ENCODE results near the gene CLPSL1. TPM values are rescaled to one million over a fixed set of nuclear protein-coding genes. Genes with fewer than 3 reads are reported as not detected.

CLPSL1 gene
- total RNA-seq, 1 experiment from 2014 or later, result not detected

DNA sequence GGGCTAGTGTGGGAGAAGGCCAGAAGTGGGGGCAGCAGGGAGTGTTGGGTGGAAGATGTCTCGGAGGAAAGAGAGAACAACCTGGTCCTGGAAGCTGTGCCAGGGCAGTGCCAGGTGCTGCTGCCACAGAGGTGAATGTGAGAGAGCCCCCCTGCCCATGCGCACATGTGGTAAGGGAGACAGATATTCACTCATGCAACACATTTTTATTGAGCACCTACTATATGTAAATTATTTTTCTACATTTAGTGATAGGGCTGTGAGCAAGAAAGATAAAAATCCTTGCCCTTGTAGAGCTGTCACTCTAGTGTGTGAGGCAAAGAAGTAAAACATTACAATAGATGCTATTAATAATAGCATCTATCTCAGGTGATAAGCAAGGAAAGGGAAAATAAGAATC lies 471 bp downstream of the CLPSL1 start:
- DNase-seq, result no peak
- no peak overlapping the region for H3K27ac Mint-ChIP-seq (ENCODE audit: unreplicated experiment)
- CTCF ChIA-PET, result no interaction called here
- TF ChIP-seq, protein P1, sequence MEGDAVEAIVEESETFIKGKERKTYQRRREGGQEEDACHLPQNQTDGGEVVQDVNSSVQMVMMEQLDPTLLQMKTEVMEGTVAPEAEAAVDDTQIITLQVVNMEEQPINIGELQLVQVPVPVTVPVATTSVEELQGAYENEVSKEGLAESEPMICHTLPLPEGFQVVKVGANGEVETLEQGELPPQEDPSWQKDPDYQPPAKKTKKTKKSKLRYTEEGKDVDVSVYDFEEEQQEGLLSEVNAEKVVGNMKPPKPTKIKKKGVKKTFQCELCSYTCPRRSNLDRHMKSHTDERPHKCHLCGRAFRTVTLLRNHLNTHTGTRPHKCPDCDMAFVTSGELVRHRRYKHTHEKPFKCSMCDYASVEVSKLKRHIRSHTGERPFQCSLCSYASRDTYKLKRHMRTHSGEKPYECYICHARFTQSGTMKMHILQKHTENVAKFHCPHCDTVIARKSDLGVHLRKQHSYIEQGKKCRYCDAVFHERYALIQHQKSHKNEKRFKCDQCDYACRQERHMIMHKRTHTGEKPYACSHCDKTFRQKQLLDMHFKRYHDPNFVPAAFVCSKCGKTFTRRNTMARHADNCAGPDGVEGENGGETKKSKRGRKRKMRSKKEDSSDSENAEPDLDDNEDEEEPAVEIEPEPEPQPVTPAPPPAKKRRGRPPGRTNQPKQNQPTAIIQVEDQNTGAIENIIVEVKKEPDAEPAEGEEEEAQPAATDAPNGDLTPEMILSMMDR (IDR thresholded peaks at IDR 0.05; ENCODE audit: unreplicated experiment), result no peak
- peaks cover 40% of the 10 kb centered on the region for H3K4me1 Mint-ChIP-seq (ENCODE audit: low read depth, unreplicated experiment)
- no peaks in the 10 kb centered on the region for H3K36me3 Mint-ChIP-seq (ENCODE audit: insufficient read depth, unreplicated experiment)
- no peaks in the 10 kb centered on the region for H3K9me3 Mint-ChIP-seq (ENCODE audit: low read depth, unreplicated experiment)
- H3K4me3 Mint-ChIP-seq (ENCODE audit: low read depth, unreplicated experiment), result no peak overlapping the region
- BruUV-seq (replicated peaks), result no TSS peak
- peaks cover 15% of the 10 kb centered on the region for H3K27me3 Mint-ChIP-seq (ENCODE audit: unreplicated experiment)
- intact Hi-C loops (cut with micrococcal nuclease; ENCODE audit: unreplicated experiment), result no loop called here

DNA sequence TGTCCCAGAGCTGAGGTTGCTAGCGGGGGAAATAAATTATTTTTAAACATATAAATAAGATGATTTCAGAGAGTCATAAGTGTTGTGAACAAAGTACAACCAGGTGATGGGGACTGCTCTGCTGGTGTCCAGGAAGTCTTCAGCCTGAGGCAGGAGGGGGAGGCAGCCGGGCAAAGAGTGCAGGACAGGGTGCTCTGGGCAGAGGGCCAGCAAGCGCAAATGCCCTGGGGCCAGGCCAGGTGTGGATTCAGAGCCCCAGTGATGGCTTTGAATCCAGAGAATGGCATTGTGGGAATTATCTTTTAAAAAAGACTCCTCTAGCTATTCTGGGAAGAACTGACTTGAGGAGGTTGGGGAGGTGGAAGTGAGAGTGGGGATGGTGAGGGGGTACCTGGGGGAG lies 1.6 kb downstream of the CLPSL1 start:
- Mint-ChIP-seq H3K4me1 (ENCODE audit: low read depth, unreplicated experiment) (peaks cover 32% of the 10 kb centered on the region), H3K27me3 (ENCODE audit: unreplicated experiment) (peaks cover 11% of the 10 kb centered on the region), H3K4me3 (ENCODE audit: low read depth, unreplicated experiment) (no peak overlapping the region), H3K9me3 (ENCODE audit: low read depth, unreplicated experiment) (no peaks in the 10 kb centered on the region), H3K36me3 (ENCODE audit: insufficient read depth, unreplicated experiment) (no peaks in the 10 kb centered on the region), H3K27ac (ENCODE audit: unreplicated experiment) (no peak overlapping the region)
- no TSS peak for BruUV-seq (replicated peaks)
- intact Hi-C loops (cut with micrococcal nuclease; ENCODE audit: unreplicated experiment), result no loop called here
- TF ChIP-seq, protein P1 (IDR thresholded peaks at IDR 0.05; ENCODE audit: unreplicated experiment), result no peak
- CTCF ChIA-PET, result interaction anchor here (0.8 kb wide), 1 partner anchor 14 kb away, joined by 3 read pairs; no protein-coding TSS in a partner anchor
- DNase-seq, result peak; percentile 69

DNA sequence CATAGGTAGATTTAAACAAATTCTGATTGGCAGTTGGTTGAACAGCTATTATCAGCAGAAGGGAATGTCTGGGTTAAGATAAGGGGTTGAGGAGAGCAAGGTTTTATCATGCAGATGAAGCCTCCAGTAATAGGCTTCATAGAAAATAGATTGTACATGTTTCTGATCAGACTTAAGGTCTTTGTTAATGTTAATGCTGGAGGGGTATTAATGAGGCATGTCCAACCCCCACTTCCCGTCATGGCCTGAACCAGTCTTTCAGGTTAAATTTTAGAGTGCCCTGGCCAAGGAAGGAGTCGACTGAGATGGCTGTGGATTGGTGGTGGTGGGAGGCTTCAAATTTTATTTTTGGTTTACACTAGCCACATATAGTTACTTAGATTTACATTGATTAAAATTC lies 3.4 kb downstream of the CLPSL1 start:
- Mint-ChIP-seq H3K9me3 (ENCODE audit: low read depth, unreplicated experiment) (no peaks in the 10 kb centered on the region), H3K27me3 (ENCODE audit: unreplicated experiment) (peaks cover 26% of the 10 kb centered on the region), H3K4me3 (ENCODE audit: low read depth, unreplicated experiment) (no peak overlapping the region), H3K36me3 (ENCODE audit: insufficient read depth, unreplicated experiment) (no peaks in the 10 kb centered on the region), H3K4me1 (ENCODE audit: low read depth, unreplicated experiment) (peaks cover 34% of the 10 kb centered on the region), H3K27ac (ENCODE audit: unreplicated experiment) (no peak overlapping the region)
- TF ChIP-seq, protein P1 (IDR thresholded peaks at IDR 0.05; ENCODE audit: unreplicated experiment), result no peak
- no TSS peak for BruUV-seq (replicated peaks)
- CTCF ChIA-PET, result no interaction called here
- intact Hi-C loops (cut with micrococcal nuclease; ENCODE audit: unreplicated experiment), result no loop called here
- DNase-seq, result no peak

DNA sequence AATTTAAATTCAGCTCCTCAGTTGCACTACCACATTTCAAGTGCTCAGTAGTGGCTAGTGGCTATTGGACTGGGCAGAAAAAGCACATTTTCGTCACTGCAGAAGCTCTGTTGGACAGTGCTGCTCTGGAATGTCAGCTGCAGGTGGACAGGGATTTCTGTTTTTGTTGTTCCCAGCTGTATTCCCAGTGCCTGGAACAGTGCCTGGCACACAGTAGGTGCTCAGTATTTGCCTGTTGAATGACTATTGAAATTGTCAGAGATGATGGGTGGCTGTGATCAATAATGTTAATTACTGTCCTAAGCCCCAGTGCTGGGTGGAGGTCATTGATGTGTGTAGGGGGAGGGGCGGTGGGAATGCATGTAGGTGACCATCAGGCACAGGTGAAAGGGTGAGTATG lies 5.5 kb downstream of the CLPSL1 start:
- CTCF ChIA-PET, result interaction anchor here (1.7 kb wide), 1 partner anchor 12 kb away, joined by 6 read pairs; no protein-coding TSS in a partner anchor
- Mint-ChIP-seq H3K4me3 (ENCODE audit: low read depth, unreplicated experiment) (no peak overlapping the region), H3K9me3 (ENCODE audit: low read depth, unreplicated experiment) (no peaks in the 10 kb centered on the region), H3K27me3 (ENCODE audit: unreplicated experiment) (peaks cover 44% of the 10 kb centered on the region), H3K4me1 (ENCODE audit: low read depth, unreplicated experiment) (peaks cover 34% of the 10 kb centered on the region), H3K27ac (ENCODE audit: unreplicated experiment) (no peak overlapping the region), H3K36me3 (ENCODE audit: insufficient read depth, unreplicated experiment) (no peaks in the 10 kb centered on the region)
- intact Hi-C loops (cut with micrococcal nuclease; ENCODE audit: unreplicated experiment), result no loop called here
- TF ChIP-seq, protein P1 (IDR thresholded peaks at IDR 0.05; ENCODE audit: unreplicated experiment), result no peak
- no peak for DNase-seq
- no TSS peak for BruUV-seq (replicated peaks)

Measured in Calu3 (cell line).